NB4 (cell line): ENCODE data around the gene TRMT5.

Experiments used
- DNase-seq: peaks from one replicate; pipeline ENCODE4 v3.0.0; 2010; ENCODE audit warnings: low read depth
- H3K4me3 ChIP-seq: one replicate; pipeline ENCODE4 v1.5.1; 2011; ENCODE audit warnings: mild to moderate bottlenecking, low read depth, low read length, moderate library complexity
- CTCF ChIP-seq: IDR thresholded peaks from one replicate; pipeline ENCODE4 v1.5.1; 2012; ENCODE audit warnings: low read depth, low read length
- MAX ChIP-seq: IDR thresholded peaks from 2 replicates; pipeline ENCODE4 v1.6.1; 2011; ENCODE audit warnings: low read depth, low read length
- MYC ChIP-seq: IDR thresholded peaks from 2 replicates; pipeline ENCODE4 v1.6.1; 2011; ENCODE audit warnings: low read depth, low read length
- POLR2A ChIP-seq: IDR thresholded peaks from 2 replicates; pipeline ENCODE4 v1.6.1; 2011; ENCODE audit warnings: mild to moderate bottlenecking; ENCODE audit not compliant: insufficient read length; ENCODE audit errors: extremely low read depth

Gene TRMT5

GRCh38 chr14:60972295-60972694 lies 8.6 kb downstream of the TRMT5 start:
- TF ChIP-seq CTCF = no peak
- no peak for TF ChIP-seq POLR2A
- no peak for TF ChIP-seq MYC
- TF ChIP-seq MAX = no peak
- H3K4me3 ChIP-seq = no peak overlapping the region
- DNase-seq = no peak

- TF ChIP-seq MAX = no peak
- TF ChIP-seq MYC = no peak
- no peak for TF ChIP-seq POLR2A
- no peak for TF ChIP-seq CTCF
- no peak overlapping the region for H3K4me3 ChIP-seq
- DNase-seq = no peak
Measured at GRCh38 chr14:60971271-60971670, 9.6 kb downstream of the TRMT5 start.

GRCh38 chr14:60970146-60970545 lies 10.7 kb downstream of the TRMT5 start:
- TF ChIP-seq CTCF = no peak
- TF ChIP-seq MAX = no peak
- no peak for TF ChIP-seq MYC
- TF ChIP-seq POLR2A = no peak
- no peak overlapping the region for H3K4me3 ChIP-seq
- peak; percentile 36 for DNase-seq

GRCh38 chr14:60968671-60969070 lies 12.2 kb downstream of the TRMT5 start:
- DNase-seq = no peak
- TF ChIP-seq POLR2A = no peak
- no peak overlapping the region for H3K4me3 ChIP-seq

- no peak overlapping the region for H3K4me3 ChIP-seq
- no peak for DNase-seq
- no peak for TF ChIP-seq CTCF
- no peak for TF ChIP-seq POLR2A
- TF ChIP-seq MAX = no peak
- no peak for TF ChIP-seq MYC
Measured at GRCh38 chr14:60968099-60968498, 12.8 kb downstream of the TRMT5 start.

GRCh38 chr14:60965402-60965801 lies 15.5 kb downstream of the TRMT5 start:
- TF ChIP-seq POLR2A = no peak
- TF ChIP-seq CTCF = no peak
- TF ChIP-seq MYC = no peak
- TF ChIP-seq MAX = no peak
- H3K4me3 ChIP-seq = no peak overlapping the region
- no peak for DNase-seq
